ENCODE data around the gene DUT. TPM values are rescaled to one million over a fixed set of nuclear protein-coding genes. Genes with fewer than 3 reads are reported as not detected.

The DUT gene
- total and polyA plus RNA-seq, 9 of the 15 experiments (the other 6 are each of a cell fraction or from before 2014, with no cell fraction given): 13.9 to 235 (median 94.9) TPM

- TF ChIP-seq MAFK (IDR thresholded peaks at IDR 0.05; ENCODE audit: low read length) (no peak), SREBF1 (IDR thresholded peaks at IDR 0.05; ENCODE audit: borderline replicate concordance, low read depth, low read length) (no peak), RBFOX2 (IDR thresholded peaks at IDR 0.05; ENCODE audit: low read depth, low read length) (peak; percentile 88), ZKSCAN3 (CRISPR knock-in tag; IDR thresholded peaks at IDR 0.05) (no peak), ZNF24 (IDR thresholded peaks at IDR 0.05) (no peak), ZNF766 (CRISPR knock-in tag; conservative IDR thresholded peaks at IDR 0.05) (peak; percentile 75; the same call in 1 of the 2 replicates), TSHZ1 (CRISPR knock-in tag; IDR thresholded peaks at IDR 0.05) (no peak), FOXA1 (IDR thresholded peaks at IDR 0.05; ENCODE audit: borderline replicate concordance) (no peak), MAFF (IDR thresholded peaks at IDR 0.05; ENCODE audit: low read length) (no peak), NEUROD1 (IDR thresholded peaks at IDR 0.05; ENCODE audit: borderline replicate concordance, low read depth, low read length, partially characterized antibody) (no peak), HNRNPUL1 (IDR thresholded peaks at IDR 0.05; ENCODE audit: low read length) (no peak), ZBTB9 (CRISPR knock-in tag; IDR thresholded peaks at IDR 0.05) (peak; percentile 31; the same call in 1 of the 2 replicates), HDAC6 (IDR thresholded peaks at IDR 0.05; ENCODE audit: low read depth, low read length) (no peak), ZNF77 (CRISPR knock-in tag; IDR thresholded peaks at IDR 0.05) (no peak), ZNF311 (CRISPR knock-in tag; IDR thresholded peaks at IDR 0.05) (no peak), NCOA1 (IDR thresholded peaks at IDR 0.05; ENCODE audit: low read depth) (no peak), ZFPM2 (CRISPR knock-in tag; IDR thresholded peaks at IDR 0.05) (no peak), ZNF431 (CRISPR knock-in tag; IDR thresholded peaks at IDR 0.05) (no peak), ZC3H8 (IDR thresholded peaks at IDR 0.05) (no peak), CXXC5 (CRISPR knock-in tag; IDR thresholded peaks at IDR 0.05) (peak; percentile 81), CHD4 (IDR thresholded peaks at IDR 0.05; ENCODE audit: insufficient read depth, insufficient replicate concordance, low read depth, low read length, poor library complexity, severe bottlenecking) (no peak), SNIP1 (IDR thresholded peaks at IDR 0.05; ENCODE audit: low read depth) (no peak), CBFA2T2 (conservative IDR thresholded peaks at IDR 0.05) (no peak), ZNF444 (CRISPR knock-in tag; IDR thresholded peaks at IDR 0.05) (no peak), SIN3A (IDR thresholded peaks at IDR 0.05; ENCODE audit: borderline replicate concordance in 2 of 2, control insufficient read depth in 1 of 2, low read depth in 2 of 2, low read length in 2 of 2) (peak in 1 of 2 experiments; percentile 97; a peak in 2 of 4 replicates), SRSF3 (IDR thresholded peaks at IDR 0.05; ENCODE audit: insufficient read depth, low read length) (no peak)
These were observed at the start of gene DUT (continued) for GRCh38 chr15:48330855-48331795.

Data from K562 (cell line).